Skeletal muscle tissue (tissue), 4 donors: Measurements from ENCODE around the gene VIPR2. TPM values are rescaled to one million over a fixed set of nuclear protein-coding genes. Genes with fewer than 3 reads are reported as not detected.

ENCODE experiments used
- H3K27ac ChIP-seq: one replicate; pipeline ENCODE4 v1.7.0; 2013; ENCODE audit warnings: mild to moderate bottlenecking, low read depth, low read length, inconsistent platforms
- H3K27me3 ChIP-seq, 3 donors: one replicate each; pipeline ENCODE4 v1.7.0; 2013; ENCODE audit warnings: low read length in 3 of 3; ENCODE audit not compliant: control insufficient read depth in 3 of 3, insufficient read depth in 3 of 3
- H3K36me3 ChIP-seq, 3 donors: one replicate each; pipeline ENCODE4 v1.7.0; 2013; ENCODE audit warnings: low read length in 3 of 3; ENCODE audit not compliant: control insufficient read depth in 3 of 3, insufficient read depth in 3 of 3
- H3K4me1 ChIP-seq, 3 donors: one replicate each; pipeline ENCODE4 v1.7.0; 2013; ENCODE audit warnings: low read length in 3 of 3, mild to moderate bottlenecking in 3 of 3; ENCODE audit not compliant: control insufficient read depth in 3 of 3, insufficient read depth in 3 of 3
- H3K4me3 ChIP-seq, 3 donors: one replicate each; pipeline ENCODE4 v1.7.0; 2013; ENCODE audit warnings: low read length in 3 of 3
- H3K9ac ChIP-seq, 3 donors: one replicate each; pipeline ENCODE4 v1.7.0; 2013; ENCODE audit warnings: low read length in 3 of 3, mild to moderate bottlenecking in 3 of 3, moderate library complexity in 2 of 3, low read depth in 1 of 3
- H3K9me3 ChIP-seq, 3 donors: one replicate each; pipeline ENCODE4 v1.7.0; 2013; ENCODE audit warnings: low read length in 3 of 3; ENCODE audit not compliant: control insufficient read depth in 3 of 3
- total RNA-seq: library from RNA; depleted of rRNA; stranded (reverse); fragments of >200 nt; gene quantifications from one replicate; pipeline ENCODE4 v1.2.3, GENCODE V29; 2014
- donor health status: Osteomylitis.

Gene VIPR2
- 6.3 TPM for total RNA-seq

- Histone ChIP-seq H3K9ac (peak within 1 kb of the TSS; percentile 59 to 73 (median 68)), H3K27me3 (peaks cover 7 to 13% (median 11%) of the 10 kb centered on the region in 3 donors), H3K36me3 (peaks cover 0 to 2% (median 0%) of the 10 kb centered on the region in 3 donors), H3K4me3 (peak within 1 kb of the TSS; percentile 62 to 75 (median 72)), H3K9me3 (no peaks in the 10 kb centered on the region), H3K27ac (no peak within 1 kb of the TSS), H3K4me1 (peaks cover 4 to 20% (median 18%) of the 10 kb centered on the region in 3 donors)
Measured at GRCh38 chr7:159144758-159145489, at the start of gene VIPR2. Gene VIPR2 (minus strand): TSS chr7:159144867. CDS start chr7:159144771, 96 bp downstream.

GRCh38 chr7:159193543-159194090, 49.0 kb upstream of the VIPR2 start:
- Histone ChIP-seq H3K4me3 (no peak overlapping the region), H3K9me3 (no peaks in the 10 kb centered on the region), H3K27me3 (peaks cover 0 to 5% (median 4%) of the 10 kb centered on the region in 3 donors), H3K27ac (no peak overlapping the region), H3K36me3 (no peaks in the 10 kb centered on the region), H3K4me1 (no peaks in the 10 kb centered on the region), H3K9ac (no peak overlapping the region)

- H3K27ac ChIP-seq, result no peak overlapping the region
- H3K4me1 ChIP-seq, result no peaks in the 10 kb centered on the region
- no peak overlapping the region for H3K4me3 ChIP-seq
- H3K9me3 ChIP-seq, result no peaks in the 10 kb centered on the region
- H3K36me3 ChIP-seq, result no peaks in the 10 kb centered on the region
- H3K27me3 ChIP-seq, result peaks cover 0 to 5% (median 4%) of the 10 kb centered on the region in 3 donors
- H3K9ac ChIP-seq, result no peak overlapping the region
Measured at GRCh38 chr7:159192725-159193453, 48.2 kb upstream of the VIPR2 start.

- H3K27me3 ChIP-seq, result peaks cover 0 to 5% (median 4%) of the 10 kb centered on the region in 3 donors
- no peak overlapping the region for H3K27ac ChIP-seq
- H3K9me3 ChIP-seq, result no peaks in the 10 kb centered on the region
- H3K9ac ChIP-seq, result no peak overlapping the region
- H3K4me3 ChIP-seq, result no peak overlapping the region
- no peaks in the 10 kb centered on the region for H3K36me3 ChIP-seq
- H3K4me1 ChIP-seq, result no peaks in the 10 kb centered on the region
Measured at GRCh38 chr7:159192013-159192412, 47.3 kb upstream of the VIPR2 start.

- no peak overlapping the region for H3K9ac ChIP-seq
Measured at GRCh38 chr7:159191236-159191635, 46.6 kb upstream of the VIPR2 start.

GRCh38 chr7:159188011-159188410, 43.3 kb upstream of the VIPR2 start:
- Histone ChIP-seq H3K9ac (no peak overlapping the region), H3K4me1 (no peaks in the 10 kb centered on the region), H3K27ac (no peak overlapping the region), H3K4me3 (no peak overlapping the region), H3K9me3 (no peaks in the 10 kb centered on the region), H3K27me3 (peaks cover 0 to 5% (median 4%) of the 10 kb centered on the region in 3 donors), H3K36me3 (no peaks in the 10 kb centered on the region)

More at GRCh38 chr7:159191236-159191635, 46.6 kb upstream of the VIPR2 start:
- no peak overlapping the region for H3K27ac ChIP-seq
- H3K9me3 ChIP-seq, result no peaks in the 10 kb centered on the region
- no peaks in the 10 kb centered on the region for H3K36me3 ChIP-seq
- no peaks in the 10 kb centered on the region for H3K4me1 ChIP-seq
- H3K27me3 ChIP-seq, result peaks cover 0 to 5% (median 4%) of the 10 kb centered on the region in 3 donors
- no peak overlapping the region for H3K4me3 ChIP-seq

GRCh38 chr7:159179241-159179640, 34.6 kb upstream of the VIPR2 start:
- Histone ChIP-seq H3K27ac (no peak overlapping the region), H3K27me3 (no peaks in the 10 kb centered on the region), H3K4me1 (no peaks in the 10 kb centered on the region), H3K4me3 (no peak overlapping the region), H3K9me3 (peaks cover 0 to 4% (median 0%) of the 10 kb centered on the region in 3 donors), H3K9ac (no peak overlapping the region), H3K36me3 (no peaks in the 10 kb centered on the region)

GRCh38 chr7:159177284-159177953, 32.8 kb upstream of the VIPR2 start:
- no peaks in the 10 kb centered on the region for H3K4me1 ChIP-seq
- H3K36me3 ChIP-seq, result no peaks in the 10 kb centered on the region
- H3K9me3 ChIP-seq, result peaks cover 0 to 7% (median 0%) of the 10 kb centered on the region in 3 donors
- H3K27ac ChIP-seq, result no peak overlapping the region
- H3K27me3 ChIP-seq, result no peaks in the 10 kb centered on the region
- H3K4me3 ChIP-seq, result no peak overlapping the region
- H3K9ac ChIP-seq, result no peak overlapping the region

GRCh38 chr7:159175792-159176191, 31.1 kb upstream of the VIPR2 start:
- Histone ChIP-seq H3K27me3 (no peaks in the 10 kb centered on the region), H3K27ac (no peak overlapping the region), H3K9ac (no peak overlapping the region), H3K9me3 (peaks cover 0 to 7% (median 0%) of the 10 kb centered on the region in 3 donors), H3K4me1 (no peaks in the 10 kb centered on the region), H3K4me3 (no peak overlapping the region), H3K36me3 (no peaks in the 10 kb centered on the region)
